Astrocyte (in vitro differentiated cells and primary cell): ENCODE measurements around the gene LILRA1.
"Not testable (repeated sequence)": the region's sequence is repeated elsewhere in the genome, so short reads cannot be mapped to it uniquely, and the experiment has no call there.

ENCODE experiments used
- EZH2 ChIP-seq: IDR thresholded peaks from 2 replicates; pipeline ENCODE4 v1.6.1; 2012; ENCODE audit warnings: mild to moderate bottlenecking, low read length, inconsistent platforms; ENCODE audit not compliant: insufficient read depth
- TF ChIP-seq, protein P1 (sequence below): IDR thresholded peaks from 2 replicates; pipeline ENCODE4 v1.5.1; 2011; ENCODE audit warnings: low read depth, mild to moderate bottlenecking, inconsistent platforms, low read length, moderate library complexity; ENCODE audit not compliant: insufficient read depth

DNA sequence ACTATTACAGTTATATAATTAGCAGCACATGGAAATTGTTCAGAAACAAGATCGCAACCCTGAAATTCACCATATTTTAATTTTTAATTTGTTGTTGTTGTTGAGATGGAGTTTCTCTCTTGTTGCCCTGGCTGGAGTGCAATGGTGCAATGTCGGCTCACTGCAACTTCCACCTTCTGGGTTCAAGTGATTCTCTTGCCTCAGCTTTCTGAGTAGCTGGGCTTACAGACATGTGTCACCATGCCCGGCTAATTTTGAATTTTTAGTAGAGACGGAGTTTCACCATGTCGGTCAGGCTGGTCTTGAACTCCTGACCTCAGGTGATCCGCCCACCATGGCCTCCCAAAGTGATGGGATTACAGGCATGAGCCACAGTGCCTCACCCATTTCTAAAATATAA lies 30.2 kb upstream of the LILRA1 start:
- TF ChIP-seq EZH2: not testable (repeated sequence)
- TF ChIP-seq, protein P1, sequence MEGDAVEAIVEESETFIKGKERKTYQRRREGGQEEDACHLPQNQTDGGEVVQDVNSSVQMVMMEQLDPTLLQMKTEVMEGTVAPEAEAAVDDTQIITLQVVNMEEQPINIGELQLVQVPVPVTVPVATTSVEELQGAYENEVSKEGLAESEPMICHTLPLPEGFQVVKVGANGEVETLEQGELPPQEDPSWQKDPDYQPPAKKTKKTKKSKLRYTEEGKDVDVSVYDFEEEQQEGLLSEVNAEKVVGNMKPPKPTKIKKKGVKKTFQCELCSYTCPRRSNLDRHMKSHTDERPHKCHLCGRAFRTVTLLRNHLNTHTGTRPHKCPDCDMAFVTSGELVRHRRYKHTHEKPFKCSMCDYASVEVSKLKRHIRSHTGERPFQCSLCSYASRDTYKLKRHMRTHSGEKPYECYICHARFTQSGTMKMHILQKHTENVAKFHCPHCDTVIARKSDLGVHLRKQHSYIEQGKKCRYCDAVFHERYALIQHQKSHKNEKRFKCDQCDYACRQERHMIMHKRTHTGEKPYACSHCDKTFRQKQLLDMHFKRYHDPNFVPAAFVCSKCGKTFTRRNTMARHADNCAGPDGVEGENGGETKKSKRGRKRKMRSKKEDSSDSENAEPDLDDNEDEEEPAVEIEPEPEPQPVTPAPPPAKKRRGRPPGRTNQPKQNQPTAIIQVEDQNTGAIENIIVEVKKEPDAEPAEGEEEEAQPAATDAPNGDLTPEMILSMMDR: not testable (repeated sequence)
